ENCODE data around the gene CYP1B1.

Gene CYP1B1

DNA sequence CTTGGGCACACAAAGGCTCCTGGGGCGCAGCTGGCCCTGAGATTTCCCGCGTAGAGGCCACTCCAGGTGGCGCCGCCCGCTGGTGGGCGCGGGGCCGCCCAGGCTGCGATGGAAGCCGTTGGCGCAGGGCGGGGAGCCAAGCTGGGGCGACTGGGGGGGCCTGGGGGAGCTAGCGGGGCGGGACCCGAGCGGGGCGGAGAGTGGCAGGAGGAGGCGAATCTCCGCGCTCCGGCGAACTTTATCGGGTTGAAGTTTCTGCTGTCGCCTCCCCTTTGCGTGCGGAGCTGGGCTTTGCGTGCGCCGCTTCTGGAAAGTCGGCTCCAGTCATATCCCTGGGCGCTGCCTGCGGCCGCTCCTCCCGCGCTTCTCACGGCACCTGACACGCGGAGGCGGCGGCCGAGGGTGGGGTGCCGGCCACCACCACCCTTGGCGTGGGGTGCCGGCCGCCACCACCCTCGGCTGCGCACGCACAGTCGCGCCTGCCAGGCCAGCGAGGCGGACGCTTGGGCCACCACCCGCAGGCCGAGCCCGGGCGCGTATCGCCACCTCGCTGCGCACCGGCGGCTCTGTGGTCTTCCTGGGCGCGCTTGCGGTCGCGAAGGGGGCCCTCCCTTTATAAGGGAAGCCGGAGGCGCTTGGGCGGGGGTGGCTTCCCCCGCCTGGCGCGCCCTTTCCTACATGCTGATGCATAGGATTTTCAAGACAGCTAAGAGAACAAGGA is 919 bp upstream of the CYP1B1 start:
- DNase-seq (ENCODE audit: low read depth in 2 of 3, low spot score in 1 of 3): peak; percentile 57 to 78 (median 75)

DNA sequence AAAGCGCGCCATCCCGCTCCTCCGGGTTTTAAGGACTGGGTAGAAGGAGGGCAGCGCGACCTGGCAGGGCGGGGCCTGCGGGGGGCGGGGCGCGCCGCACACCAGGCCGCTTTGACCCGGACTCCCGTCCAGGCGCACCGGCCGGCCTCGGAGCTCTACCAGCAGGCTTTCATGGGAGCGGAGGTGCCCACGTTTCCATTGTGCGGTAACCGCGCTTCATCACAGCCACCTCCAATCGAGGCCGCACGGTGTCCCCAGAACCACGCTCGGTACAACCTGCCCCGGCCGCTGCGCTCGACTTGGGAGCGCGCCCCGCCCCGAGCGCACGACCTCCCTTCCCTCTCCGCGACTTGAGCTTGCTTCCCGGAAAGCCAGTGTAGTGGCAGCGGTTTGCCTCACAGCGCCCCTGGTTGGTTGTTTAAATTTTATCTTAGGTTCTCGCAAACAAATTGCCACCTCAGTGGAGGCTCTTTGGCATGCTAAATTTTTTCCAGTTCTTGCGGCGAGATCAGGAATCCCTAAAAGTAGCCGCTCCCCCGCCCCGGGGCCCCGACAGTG is 280 bp upstream of the CYP1B1 start:
- peak; percentile 32 to 58 (median 57) for DNase-seq (ENCODE audit: low read depth in 2 of 3, low spot score in 1 of 3)

GRCh38 chr2:38074764-38075506 is 1.0 kb downstream of the CYP1B1 start:
- no peak for DNase-seq (ENCODE audit: low read depth in 2 of 3, low spot score in 1 of 3)

DNA sequence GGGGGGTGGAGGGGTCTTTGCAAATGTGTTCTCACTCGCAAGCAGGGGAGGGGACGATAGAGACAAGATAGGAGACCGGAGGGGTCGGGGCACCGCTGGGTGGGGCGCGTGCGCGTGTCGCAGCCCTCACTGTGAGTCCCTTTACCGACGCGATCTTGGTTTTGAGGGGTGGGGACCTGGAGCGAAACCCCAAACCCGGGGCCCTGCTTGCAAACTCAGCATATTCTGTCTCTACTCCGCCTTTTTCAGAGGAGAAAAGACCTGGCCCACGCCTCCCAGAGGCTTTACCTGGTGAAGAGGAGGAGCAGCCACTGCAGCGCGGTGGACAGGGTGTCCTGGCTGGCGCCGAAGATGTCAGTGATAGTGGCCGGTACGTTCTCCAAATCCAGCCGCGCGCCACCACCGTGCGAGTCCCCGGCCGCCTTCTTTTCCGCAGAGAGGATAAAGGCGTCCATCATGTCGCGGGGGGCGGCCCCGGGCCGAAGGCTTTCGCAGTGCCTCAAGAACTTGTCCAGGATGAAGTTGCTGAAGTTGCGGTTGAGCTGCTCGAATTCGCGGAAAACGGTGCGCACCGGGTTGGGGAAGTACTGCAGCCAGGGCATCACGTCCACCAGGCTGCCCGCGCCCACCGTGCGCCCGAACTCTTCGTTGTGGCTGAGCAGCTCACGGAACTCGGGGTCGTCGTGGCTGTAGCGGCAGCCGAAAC is 1.7 kb downstream of the CYP1B1 start:
- DNase-seq (ENCODE audit: low read depth in 2 of 3, low spot score in 1 of 3): no peak

DNA sequence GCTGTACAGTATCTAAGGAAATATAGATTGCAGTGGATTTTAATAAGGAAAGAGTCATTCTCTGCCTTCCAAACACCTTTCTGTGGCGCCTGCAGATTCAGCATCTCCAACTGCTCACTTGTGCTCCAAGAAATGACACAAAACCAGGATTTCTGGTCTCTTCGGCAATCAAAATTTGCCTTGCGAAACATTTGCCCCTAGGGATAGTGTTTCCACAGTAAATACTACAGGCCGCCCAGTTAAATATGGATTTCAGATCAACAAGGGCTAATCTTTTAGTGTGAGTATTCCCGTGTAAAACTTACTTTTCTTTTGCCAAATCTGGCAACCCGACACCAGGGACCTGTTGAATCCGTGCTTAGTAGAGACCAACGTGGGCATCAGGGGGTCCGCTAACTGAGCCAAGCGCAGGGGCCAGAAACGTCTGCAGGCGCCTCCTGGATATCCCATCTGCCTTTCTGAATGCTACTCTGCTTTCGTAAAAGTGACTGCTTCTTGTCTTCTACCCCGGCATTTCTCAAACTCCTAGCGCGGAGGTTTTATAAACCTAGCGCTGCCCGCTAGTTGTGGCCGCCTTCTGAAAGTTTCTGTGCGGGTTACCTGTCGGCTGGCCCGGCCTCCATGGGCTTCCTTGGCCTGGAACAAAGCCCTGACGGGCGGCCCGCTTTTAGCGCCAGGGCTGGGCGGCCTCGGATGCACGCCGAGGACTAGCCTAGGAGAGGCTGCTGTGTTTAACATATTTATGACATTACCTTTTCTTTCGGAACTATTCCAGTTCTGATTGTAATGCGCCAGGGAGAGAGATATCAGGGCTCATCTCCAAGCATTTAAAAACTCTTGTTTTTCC is 2.5 kb downstream of the CYP1B1 start:
- no peak for DNase-seq (ENCODE audit: low read depth in 2 of 3, low spot score in 1 of 3)

DNA sequence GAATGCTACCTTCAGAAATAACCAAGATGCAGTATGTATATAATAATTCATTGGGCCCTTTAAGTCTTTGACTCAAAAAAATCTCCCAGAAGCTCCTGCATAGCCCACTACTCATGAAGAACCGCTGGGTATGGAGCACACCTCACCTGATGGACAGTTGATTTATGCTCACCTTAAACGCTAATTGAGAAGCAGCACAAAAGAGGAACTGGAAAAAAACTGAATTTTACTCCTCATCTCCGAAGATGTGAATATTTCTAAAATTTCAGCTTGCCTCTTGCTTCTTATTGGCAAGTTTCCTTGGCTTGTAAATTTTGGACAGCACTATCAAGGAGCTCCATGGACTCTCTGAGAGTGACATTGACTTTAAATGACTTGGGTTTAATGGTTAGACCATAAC is 5.5 kb downstream of the CYP1B1 start:
- no peak for DNase-seq (ENCODE audit: low read depth in 2 of 3, low spot score in 1 of 3)

- DNase-seq (ENCODE audit: low read depth in 2 of 3, low spot score in 1 of 3): no peak
Measured at GRCh38 chr2:38068234-38068633, 7.7 kb downstream of the CYP1B1 start.

- DNase-seq (ENCODE audit: low read depth in 2 of 3, low spot score in 1 of 3): no peak
Measured at GRCh38 chr2:38066421-38067115, 9.4 kb downstream of the CYP1B1 start.

GRCh38 chr2:38065502-38066135 is 10.3 kb downstream of the CYP1B1 start:
- DNase-seq (ENCODE audit: low read depth in 2 of 3, low spot score in 1 of 3): no peak

DNA sequence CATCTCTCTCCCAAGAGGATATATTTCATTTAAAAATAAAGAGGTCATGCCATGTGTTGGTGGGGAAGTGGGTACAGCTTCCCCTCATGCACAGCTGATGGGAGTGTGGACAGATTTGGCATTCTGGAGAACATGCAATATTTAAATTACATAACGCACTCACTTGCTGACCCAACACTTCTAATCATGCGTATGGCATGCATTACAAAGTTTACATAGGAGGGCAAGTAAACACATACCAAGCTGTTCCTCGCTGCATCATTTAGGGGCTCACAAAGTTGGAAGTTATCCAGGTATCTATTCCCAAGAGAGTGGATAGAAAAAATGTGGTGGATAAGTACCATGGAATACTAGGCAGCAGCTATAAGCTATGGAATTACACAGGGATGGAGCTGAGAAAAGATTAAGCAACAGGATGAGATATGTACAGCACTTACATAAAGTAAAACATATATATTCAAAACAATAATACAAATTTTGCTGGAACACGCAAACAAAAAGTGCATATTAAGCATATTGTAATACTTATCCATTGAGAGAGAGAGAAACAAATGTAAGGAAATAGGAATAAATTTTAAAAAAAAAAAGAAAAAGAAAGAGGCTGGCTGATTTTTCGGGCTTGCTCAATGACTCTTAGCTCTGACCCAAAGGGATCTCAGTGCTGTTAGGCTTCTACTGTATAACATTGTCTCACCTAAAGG is 11.0 kb downstream of the CYP1B1 start:
- no peak for DNase-seq (ENCODE audit: low read depth in 2 of 3, low spot score in 1 of 3)

DNA sequence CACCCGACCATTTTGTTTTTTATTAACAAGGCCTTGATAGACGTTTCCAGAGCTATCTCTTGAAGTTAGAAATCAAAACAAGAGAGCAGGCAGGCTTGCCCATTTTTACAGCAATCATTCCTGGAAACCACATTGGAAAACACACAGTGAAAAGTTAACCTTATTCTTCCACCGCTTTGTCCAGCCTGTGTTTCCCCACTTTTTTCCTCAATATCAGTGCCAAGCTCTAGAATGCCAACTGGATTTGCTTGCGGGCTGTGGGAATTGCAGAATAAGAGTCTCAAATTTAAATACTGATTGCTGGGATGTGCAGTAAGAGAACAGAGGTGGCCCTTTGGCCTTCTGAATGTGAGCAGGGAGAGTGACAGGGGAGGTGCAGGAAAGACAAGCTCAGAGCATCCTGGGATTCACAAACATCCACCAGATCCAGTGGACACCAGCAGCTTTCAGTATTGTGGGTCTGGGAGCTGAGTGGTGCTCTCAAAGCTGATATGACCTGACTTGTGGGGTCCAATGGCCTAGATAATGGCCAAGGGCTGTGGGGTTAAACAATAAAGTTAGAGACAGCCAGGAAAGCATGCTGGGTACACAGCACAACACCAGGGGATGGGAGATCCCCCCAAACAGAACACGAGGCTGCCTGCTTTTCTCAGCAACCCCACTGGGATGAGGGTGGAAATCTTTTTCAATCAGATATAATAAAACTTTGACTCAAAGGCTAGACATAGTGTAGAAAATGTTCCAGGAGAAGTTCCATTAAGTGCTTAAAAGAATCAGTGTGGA is 15.5 kb downstream of the CYP1B1 start:
- no peak for DNase-seq (ENCODE audit: low read depth in 2 of 3, low spot score in 1 of 3)

DNA sequence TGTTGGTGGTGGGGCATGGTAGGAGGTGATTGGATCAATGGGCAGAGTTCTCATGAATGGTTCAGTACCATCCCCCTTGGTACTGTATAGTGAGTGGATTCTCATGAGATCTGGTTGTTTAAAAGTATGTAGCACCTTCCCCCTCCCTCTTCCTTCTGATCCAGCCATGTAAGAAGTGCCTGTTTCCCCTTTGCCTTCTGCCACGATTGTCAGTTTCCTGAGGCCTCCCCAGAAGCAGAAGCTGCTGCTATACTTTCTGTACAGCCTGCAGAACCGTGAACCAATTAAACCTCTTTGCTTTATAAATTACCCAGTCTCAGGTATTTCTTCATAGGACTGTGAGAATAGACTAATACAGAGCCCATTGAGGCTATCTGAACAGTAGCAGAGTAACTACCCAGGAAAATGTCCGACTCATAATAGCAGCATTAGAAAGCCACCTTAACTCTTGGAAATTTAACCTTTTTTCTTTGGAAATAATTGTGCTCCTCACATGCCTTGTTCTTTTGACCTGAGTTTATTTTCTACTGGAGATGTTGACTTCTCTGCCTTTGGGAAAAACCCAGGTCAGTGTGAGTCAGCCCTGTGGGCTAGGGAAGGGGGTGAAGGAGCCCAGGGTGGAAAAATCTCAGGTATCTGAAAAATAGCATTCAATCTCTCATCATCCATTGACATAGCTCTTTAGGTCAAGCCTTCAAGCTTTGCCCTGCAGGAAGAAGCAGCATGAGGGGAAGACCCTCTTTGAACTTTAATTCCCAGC is 18.1 kb downstream of the CYP1B1 start:
- peak in 1 of 3 donors; percentile 5 for DNase-seq (ENCODE audit: low read depth in 2 of 3, low spot score in 1 of 3)

DNA sequence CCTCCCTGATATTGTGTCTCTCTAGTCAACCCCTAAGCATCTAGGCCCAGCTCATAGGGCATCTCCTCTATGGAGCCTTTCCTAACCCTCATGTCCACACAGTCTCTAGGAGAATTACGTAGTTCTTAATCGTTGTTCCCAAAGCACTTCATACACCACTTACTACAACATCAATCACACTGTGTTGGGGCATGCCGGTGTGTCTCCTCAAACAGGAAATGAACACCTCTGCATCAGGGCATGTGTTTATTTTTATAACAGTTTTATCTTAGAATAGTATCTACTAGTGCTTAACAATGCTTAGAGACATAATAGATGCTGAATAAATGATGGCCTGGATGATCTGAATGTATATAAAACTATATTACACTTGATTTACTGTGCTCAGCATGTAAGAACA is 19.7 kb downstream of the CYP1B1 start:
- DNase-seq (ENCODE audit: low read depth in 2 of 3, low spot score in 1 of 3): no peak

DNA sequence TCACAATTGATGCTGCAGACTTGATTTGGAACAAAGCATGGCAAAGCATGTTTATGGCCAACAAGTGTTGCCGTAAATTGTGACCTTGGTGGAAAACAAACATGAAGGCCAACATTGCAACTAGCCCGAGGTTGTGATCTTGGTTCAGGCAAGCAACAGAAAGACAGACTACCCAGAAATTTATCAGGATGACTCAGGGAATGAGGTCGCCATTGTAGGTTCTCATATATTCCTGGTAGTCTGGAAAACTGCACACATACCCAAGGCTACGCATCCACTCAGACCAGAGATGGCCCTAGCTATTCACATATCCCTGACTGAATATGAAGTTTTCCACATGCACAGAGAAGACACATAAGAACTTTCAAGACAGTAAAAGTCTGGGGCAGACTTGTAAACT is 30.1 kb downstream of the CYP1B1 start:
- DNase-seq (ENCODE audit: low read depth in 2 of 3, low spot score in 1 of 3): no peak

DNA sequence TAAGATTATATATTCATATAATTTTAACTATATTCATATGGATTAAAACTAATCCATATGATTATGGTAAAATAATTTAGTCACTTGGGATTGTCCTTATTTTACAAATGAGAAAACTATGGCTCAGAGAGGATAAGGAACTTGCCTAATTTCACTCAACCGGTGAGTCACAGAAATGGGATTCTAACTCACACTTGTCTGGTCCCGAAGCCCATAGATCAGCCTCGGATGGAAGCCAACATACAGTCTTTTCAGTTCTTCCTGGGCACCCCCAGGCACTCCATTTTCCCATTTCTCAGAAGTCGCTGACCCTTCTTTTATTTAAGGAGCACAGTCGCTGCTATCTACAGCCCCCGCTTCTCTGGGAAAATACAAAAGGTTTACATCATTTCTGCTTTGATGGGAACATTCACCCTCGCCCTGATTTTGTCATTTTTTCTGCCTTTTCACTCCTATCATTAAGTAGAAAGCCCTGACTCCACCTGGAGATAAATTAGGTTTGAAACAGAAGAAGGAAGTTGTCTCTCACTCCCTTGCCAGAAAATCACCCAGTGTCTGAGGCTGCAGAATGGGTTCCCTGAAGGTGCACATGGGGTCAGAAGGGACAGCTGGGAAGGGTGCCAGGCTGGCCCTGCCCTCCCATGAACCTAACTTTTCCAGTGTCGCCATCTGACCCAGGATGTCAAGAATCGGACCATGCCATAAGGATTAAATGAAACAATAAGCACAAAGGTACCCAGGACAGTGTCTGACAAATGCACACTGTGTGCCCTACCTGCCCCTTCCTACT is 36.6 kb downstream of the CYP1B1 start:
- DNase-seq (ENCODE audit: low read depth in 2 of 3, low spot score in 1 of 3): no peak

- DNase-seq (ENCODE audit: low read depth in 2 of 3, low spot score in 1 of 3): no peak
Measured at GRCh38 chr2:38038682-38039081, 37.3 kb downstream of the CYP1B1 start.
